Astrocyte of the hippocampus (primary cell): ENCODE results near the gene POP7.
"Not testable (repeated sequence)": the region's sequence is repeated elsewhere in the genome, so short reads cannot be mapped to it uniquely, and the experiment has no call there.

Experiments used
- DNase-seq: peaks from one replicate; pipeline ENCODE4 v3.0.0; 2011; ENCODE audit warnings: low read depth, low spot score

POP7 gene

DNA sequence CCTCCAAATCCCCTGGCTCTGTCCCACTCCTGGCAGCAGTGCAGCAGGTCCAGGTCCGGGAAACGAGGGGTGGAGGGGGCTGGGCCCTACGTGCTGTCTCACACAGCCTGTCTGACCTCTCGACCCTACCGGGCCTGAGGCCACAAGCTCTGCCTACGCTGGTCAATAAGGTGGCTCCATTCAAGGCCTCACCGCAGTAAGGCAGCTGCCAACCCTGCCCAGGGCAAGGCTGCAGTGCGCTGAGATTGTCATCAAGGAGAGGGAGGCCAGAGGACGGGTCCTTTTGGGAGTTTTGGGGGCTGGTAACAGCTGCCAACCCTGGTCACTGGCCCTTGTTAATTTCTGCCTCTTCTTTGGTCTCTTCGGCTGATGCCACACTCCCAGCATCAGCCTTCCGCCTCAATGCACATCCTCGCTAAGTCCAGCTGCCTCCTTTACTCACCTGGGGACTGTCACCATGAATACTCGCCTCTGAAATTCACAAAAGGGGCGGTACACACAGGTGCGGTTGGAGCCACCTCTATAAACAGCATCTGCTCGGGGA is 17.9 kb downstream of the POP7 start:
- no peak for DNase-seq

DNA sequence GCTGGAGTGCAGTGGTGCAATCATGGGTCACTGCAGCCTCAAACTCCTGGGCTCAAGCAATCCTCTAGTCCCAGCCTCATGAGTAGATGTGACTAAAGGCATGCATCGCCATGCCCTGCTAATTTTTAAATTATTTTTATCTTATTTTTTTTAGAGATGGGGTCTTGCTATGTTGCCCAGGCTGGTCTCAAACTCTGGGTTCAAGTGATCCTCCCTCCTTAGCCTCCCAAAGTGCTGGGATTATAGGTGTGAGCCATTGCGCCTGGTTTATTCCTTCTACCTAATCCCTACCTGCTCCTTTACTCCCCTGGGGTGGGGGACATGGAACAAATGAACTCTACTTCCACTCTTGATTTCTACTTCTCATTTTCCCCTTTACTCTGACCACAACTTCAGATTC is 18.4 kb downstream of the POP7 start:
- not testable (repeated sequence) for DNase-seq

DNA sequence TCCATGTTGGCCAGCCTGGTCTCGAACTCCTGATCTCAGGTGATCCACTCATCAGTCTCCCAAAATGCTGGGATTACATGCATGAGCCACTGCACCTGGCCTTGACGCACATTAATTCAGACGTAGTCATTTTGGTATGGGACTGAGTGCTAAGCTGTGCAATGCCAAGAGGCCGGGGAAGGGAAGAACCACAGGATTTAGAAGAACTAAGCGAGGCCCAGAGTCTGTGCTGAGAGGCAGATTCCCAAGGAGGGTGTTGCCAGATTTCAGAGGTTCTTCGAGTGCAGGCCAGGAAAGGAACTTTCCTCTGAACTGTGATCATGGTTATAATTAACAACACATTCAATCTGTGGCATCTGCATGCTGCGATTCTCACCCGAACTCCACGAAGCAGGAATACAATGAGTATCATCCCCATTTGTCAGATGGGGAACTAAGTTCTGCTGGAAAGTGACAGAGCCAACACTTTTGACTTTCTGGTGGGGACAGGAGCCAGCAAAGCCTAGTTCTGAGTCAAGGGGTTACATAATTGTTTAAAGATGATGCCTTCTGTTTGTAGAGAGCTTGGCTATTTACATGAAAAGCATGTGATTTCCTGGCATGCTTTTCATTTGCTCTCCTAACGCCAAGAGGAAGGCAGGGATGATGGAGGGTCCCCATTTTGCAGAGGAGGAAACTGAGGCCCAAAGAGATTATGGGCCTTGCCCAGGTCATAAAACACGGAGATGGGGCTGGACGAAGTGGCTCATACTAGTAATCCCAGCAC is 21.3 kb downstream of the POP7 start:
- peak; percentile 81 for DNase-seq

GRCh38 chr7:100728196-100728595 is 22.3 kb downstream of the POP7 start:
- DNase-seq, result no peak

DNA sequence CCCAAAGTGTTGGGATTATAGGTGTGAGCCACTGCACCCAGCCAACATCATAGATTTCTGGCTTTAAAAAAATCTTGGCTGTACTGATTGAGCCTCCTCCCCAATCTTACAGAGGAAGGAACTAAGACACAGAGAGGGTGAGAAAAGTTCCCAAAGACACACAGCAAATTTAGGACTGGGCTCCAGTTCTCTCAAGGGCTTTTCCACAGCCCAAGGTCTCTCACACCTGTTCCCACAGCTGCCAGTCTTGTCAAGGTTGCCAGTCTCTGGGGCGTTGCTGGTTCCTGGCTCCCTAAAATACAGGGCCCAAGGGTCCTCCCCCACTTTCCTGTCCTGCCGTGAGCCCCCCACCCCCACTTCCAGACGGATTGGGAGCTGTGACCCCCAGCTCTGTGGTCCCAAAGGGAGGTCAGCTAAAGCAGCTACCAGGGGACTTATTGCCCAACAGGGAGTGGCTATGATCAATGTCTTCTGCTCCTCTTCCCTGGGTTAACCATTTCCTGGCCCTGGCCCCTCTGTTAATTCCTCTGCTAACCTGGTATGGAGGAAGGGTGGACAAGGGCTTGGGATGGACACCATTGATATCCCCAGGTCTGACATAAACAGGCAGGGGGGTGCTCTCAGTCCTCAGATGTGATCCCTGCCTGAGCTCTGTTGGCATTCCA is 24.3 kb downstream of the POP7 start:
- DNase-seq, result no peak

DNA sequence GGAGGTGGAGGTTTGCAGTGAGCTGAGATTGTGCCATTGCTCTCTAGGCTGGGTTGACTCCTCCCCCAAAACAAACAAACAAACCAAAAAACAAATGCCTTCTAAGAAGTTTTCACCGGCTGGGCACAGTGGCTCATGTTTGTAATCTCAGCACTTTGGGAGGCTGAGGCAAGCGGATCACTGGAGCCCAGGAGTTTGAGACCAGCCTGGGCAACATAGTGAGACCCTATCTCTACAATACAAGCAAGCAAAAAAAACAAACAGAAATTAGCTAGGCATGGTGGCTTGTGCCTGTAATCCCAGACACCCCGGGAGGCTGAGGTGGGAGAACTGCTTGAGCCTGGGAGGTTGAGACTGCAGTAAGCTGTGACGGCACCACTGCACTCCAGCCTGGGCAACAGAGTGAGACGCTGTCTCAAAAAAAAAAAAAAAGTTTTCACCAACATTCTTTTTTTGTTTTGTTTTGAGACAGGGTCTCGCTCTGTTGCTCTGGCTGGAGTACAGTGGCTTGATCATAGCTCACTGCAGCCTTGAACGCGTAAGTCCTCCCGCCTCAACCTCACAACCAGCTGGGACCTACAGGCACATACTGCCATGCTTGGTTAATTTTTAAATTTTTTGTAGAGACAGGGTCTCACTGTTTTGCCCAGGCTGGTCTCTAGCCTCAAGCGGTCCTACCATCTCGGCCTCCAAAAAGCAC is 26.2 kb downstream of the POP7 start:
- DNase-seq, result no peak

- no peak for DNase-seq
These were observed 29.8 kb downstream of the POP7 start for GRCh38 chr7:100735730-100736129.

GRCh38 chr7:100736671-100737070 is 30.8 kb downstream of the POP7 start:
- no peak for DNase-seq

DNA sequence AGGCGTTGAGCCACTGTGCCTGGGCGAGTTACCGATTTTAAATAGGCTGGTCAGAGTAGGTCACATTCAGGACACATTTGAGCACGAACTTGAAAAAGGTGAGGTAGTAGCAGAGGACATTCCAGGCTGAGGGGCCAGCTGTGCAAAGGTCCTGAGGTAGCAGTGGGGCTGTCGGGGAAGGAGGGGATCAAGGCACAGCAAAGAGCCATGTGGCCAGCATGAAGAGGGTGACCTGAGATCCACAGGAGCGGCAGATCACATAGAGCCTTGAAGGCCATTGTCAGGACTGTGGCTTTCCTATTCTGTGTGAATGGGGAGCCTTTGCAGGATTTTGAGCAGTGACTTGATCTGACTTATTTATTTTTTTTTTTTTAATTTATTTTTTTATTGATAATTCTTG is 34.0 kb downstream of the POP7 start:
- no peak for DNase-seq

DNA sequence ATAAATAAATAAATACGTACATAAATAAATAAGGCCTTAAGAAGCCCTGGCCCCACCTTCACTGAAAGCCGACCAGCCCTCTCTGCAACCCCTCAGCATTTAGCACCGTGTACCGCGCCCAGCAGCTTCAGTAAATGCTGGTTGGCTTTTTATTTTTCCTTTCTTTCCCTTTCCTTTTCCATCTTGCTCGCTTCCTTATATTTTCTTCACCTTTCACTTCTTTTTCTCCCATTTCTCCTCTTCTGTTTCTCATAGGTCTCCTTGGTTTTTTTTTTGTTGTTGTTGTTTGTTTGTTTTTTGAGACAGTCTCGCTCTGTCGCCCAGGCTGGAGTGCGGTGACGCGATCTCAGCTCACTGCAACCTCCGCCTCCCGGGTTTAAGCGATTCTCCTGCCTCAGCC is 38.7 kb downstream of the POP7 start:
- DNase-seq, result no peak

GRCh38 chr7:100745184-100745583 is 39.3 kb downstream of the POP7 start:
- DNase-seq, result peak; percentile 66

DNA sequence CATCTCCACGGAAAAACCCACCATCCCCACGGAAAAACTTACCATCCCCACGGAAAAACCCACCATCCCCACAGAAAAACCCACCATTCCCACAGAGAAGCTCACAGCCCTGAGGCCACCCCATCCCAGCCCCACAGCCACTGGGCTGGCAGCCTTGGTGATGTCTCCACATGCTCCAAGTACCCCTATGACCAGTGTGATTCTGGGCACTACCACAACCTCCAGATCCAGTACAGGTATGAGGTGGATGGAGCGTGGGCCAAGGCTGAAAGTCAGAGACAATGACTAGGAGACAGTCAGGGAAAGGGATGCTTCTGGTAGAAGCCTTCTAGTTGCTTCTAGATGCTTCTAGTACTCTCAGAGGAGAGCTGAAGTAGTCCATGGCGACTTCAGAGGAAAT is 47.1 kb downstream of the POP7 start:
- DNase-seq, result no peak

- no peak for DNase-seq
These were observed 47.8 kb downstream of the POP7 start for GRCh38 chr7:100753750-100754149.
